ENCODE results near the gene KCNMA1.

KCNMA1 gene

GRCh38 chr10:77393411-77393810, 244.2 kb downstream of the KCNMA1 start:
- Histone ChIP-seq H3K18ac (ENCODE audit: low read length) (no peak overlapping the region), H4K8ac (ENCODE audit: low read depth, low read length) (no peak overlapping the region), H4K5ac (ENCODE audit: low read length) (no peak overlapping the region), H3K36me3 (ENCODE audit: control insufficient read depth, insufficient read depth, low read length) (no peaks in the 10 kb centered on the region), H3K79me2 (ENCODE audit: control insufficient read depth, insufficient read depth, low read length) (no peaks in the 10 kb centered on the region), H2AK5ac (ENCODE audit: low read length) (no peak overlapping the region), H3K23ac (ENCODE audit: low read length) (no peak overlapping the region), H3K27ac (ENCODE audit: low read depth, low read length) (no peak overlapping the region), H2BK120ac (ENCODE audit: low read depth, low read length) (no peak overlapping the region), H3K4ac (ENCODE audit: low read depth, low read length) (no peak overlapping the region), H3K4me2 (ENCODE audit: low read length) (no peak overlapping the region), H3K56ac (ENCODE audit: low read length) (no peak overlapping the region), H3K27me3 (ENCODE audit: insufficient read depth, low read length, poor library complexity) (no peaks in the 10 kb centered on the region), H3K79me1 (ENCODE audit: low read length) (no peaks in the 10 kb centered on the region), H2BK5ac (ENCODE audit: low read length) (no peak overlapping the region), H2BK15ac (replicated peaks; ENCODE audit: low read depth) (no peak overlapping the region), H3K9ac (ENCODE audit: low read length) (no peak overlapping the region), H3K4me3 (ENCODE audit: low read length) (no peak overlapping the region), H3K4me1 (ENCODE audit: control insufficient read depth, low read depth, low read length) (no peaks in the 10 kb centered on the region)
- DNase-seq = no peak
- no CpG with 5 or more reads among the region's 3 CpGs for WGBS (ENCODE audit: extremely low coverage, insufficient coverage, low lambda C conversion rate)

GRCh38 chr10:77392851-77393250, 244.8 kb downstream of the KCNMA1 start:
- Histone ChIP-seq H3K23ac (ENCODE audit: low read length) (no peak overlapping the region), H4K5ac (ENCODE audit: low read length) (no peak overlapping the region), H3K9ac (ENCODE audit: low read length) (no peak overlapping the region), H3K79me1 (ENCODE audit: low read length) (no peaks in the 10 kb centered on the region), H2BK15ac (replicated peaks; ENCODE audit: low read depth) (no peak overlapping the region), H3K27ac (ENCODE audit: low read depth, low read length) (no peak overlapping the region), H3K18ac (ENCODE audit: low read length) (no peak overlapping the region), H4K8ac (ENCODE audit: low read depth, low read length) (no peak overlapping the region), H2AK5ac (ENCODE audit: low read length) (no peak overlapping the region), H3K27me3 (ENCODE audit: insufficient read depth, low read length, poor library complexity) (no peaks in the 10 kb centered on the region), H3K4me3 (ENCODE audit: low read length) (no peak overlapping the region), H3K56ac (ENCODE audit: low read length) (no peak overlapping the region), H3K36me3 (ENCODE audit: control insufficient read depth, insufficient read depth, low read length) (no peaks in the 10 kb centered on the region), H3K4ac (ENCODE audit: low read depth, low read length) (no peak overlapping the region), H2BK120ac (ENCODE audit: low read depth, low read length) (no peak overlapping the region), H3K4me1 (ENCODE audit: control insufficient read depth, low read depth, low read length) (no peaks in the 10 kb centered on the region), H2BK5ac (ENCODE audit: low read length) (no peak overlapping the region), H3K79me2 (ENCODE audit: control insufficient read depth, insufficient read depth, low read length) (no peaks in the 10 kb centered on the region), H3K4me2 (ENCODE audit: low read length) (no peak overlapping the region)
- no CpG with 5 or more reads among the region's 6 CpGs for WGBS (ENCODE audit: extremely low coverage, insufficient coverage, low lambda C conversion rate)
- DNase-seq = no peak

GRCh38 chr10:77392236-77392721, 245.3 kb downstream of the KCNMA1 start:
- H4K8ac ChIP-seq (ENCODE audit: low read depth, low read length) = no peak overlapping the region
- no peaks in the 10 kb centered on the region for H3K36me3 ChIP-seq (ENCODE audit: control insufficient read depth, insufficient read depth, low read length)
- WGBS (ENCODE audit: extremely low coverage, insufficient coverage, low lambda C conversion rate) = no CpG with 5 or more reads among the region's 2 CpGs
- H2BK15ac ChIP-seq (replicated peaks; ENCODE audit: low read depth) = no peak overlapping the region
- H3K79me2 ChIP-seq (ENCODE audit: control insufficient read depth, insufficient read depth, low read length) = no peaks in the 10 kb centered on the region
- no peak overlapping the region for H3K56ac ChIP-seq (ENCODE audit: low read length)
- H3K27ac ChIP-seq (ENCODE audit: low read depth, low read length) = no peak overlapping the region
- no peak overlapping the region for H2BK5ac ChIP-seq (ENCODE audit: low read length)
- no peaks in the 10 kb centered on the region for H3K79me1 ChIP-seq (ENCODE audit: low read length)
- H2AK5ac ChIP-seq (ENCODE audit: low read length) = no peak overlapping the region
- no peak overlapping the region for H3K4ac ChIP-seq (ENCODE audit: low read depth, low read length)
- H3K4me3 ChIP-seq (ENCODE audit: low read length) = no peak overlapping the region
- no peaks in the 10 kb centered on the region for H3K4me1 ChIP-seq (ENCODE audit: control insufficient read depth, low read depth, low read length)
- H3K4me2 ChIP-seq (ENCODE audit: low read length) = no peak overlapping the region
- no peak overlapping the region for H3K18ac ChIP-seq (ENCODE audit: low read length)
- H4K5ac ChIP-seq (ENCODE audit: low read length) = no peak overlapping the region
- no peak overlapping the region for H3K23ac ChIP-seq (ENCODE audit: low read length)
- H2BK120ac ChIP-seq (ENCODE audit: low read depth, low read length) = no peak overlapping the region
- no peaks in the 10 kb centered on the region for H3K27me3 ChIP-seq (ENCODE audit: insufficient read depth, low read length, poor library complexity)
- H3K9ac ChIP-seq (ENCODE audit: low read length) = no peak overlapping the region
- DNase-seq = no peak

GRCh38 chr10:77391605-77392235, 245.9 kb downstream of the KCNMA1 start:
- no peak overlapping the region for H3K4ac ChIP-seq (ENCODE audit: low read depth, low read length)
- peak; percentile 94 for DNase-seq
- H3K23ac ChIP-seq (ENCODE audit: low read length) = no peak overlapping the region
- no peaks in the 10 kb centered on the region for H3K4me1 ChIP-seq (ENCODE audit: control insufficient read depth, low read depth, low read length)
- H3K79me2 ChIP-seq (ENCODE audit: control insufficient read depth, insufficient read depth, low read length) = no peaks in the 10 kb centered on the region
- H2BK120ac ChIP-seq (ENCODE audit: low read depth, low read length) = no peak overlapping the region
- H3K18ac ChIP-seq (ENCODE audit: low read length) = no peak overlapping the region
- H3K4me3 ChIP-seq (ENCODE audit: low read length) = no peak overlapping the region
- H4K8ac ChIP-seq (ENCODE audit: low read depth, low read length) = no peak overlapping the region
- no peaks in the 10 kb centered on the region for H3K36me3 ChIP-seq (ENCODE audit: control insufficient read depth, insufficient read depth, low read length)
- no peaks in the 10 kb centered on the region for H3K27me3 ChIP-seq (ENCODE audit: insufficient read depth, low read length, poor library complexity)
- H2BK5ac ChIP-seq (ENCODE audit: low read length) = no peak overlapping the region
- no peak overlapping the region for H4K5ac ChIP-seq (ENCODE audit: low read length)
- no peak overlapping the region for H3K4me2 ChIP-seq (ENCODE audit: low read length)
- H3K27ac ChIP-seq (ENCODE audit: low read depth, low read length) = no peak overlapping the region
- WGBS (ENCODE audit: extremely low coverage, insufficient coverage, low lambda C conversion rate) = no CpG with 5 or more reads among the region's 12 CpGs
- peak overlapping the region; percentile 12 for H3K9ac ChIP-seq (ENCODE audit: low read length)
- no peaks in the 10 kb centered on the region for H3K79me1 ChIP-seq (ENCODE audit: low read length)
- no peak overlapping the region for H2AK5ac ChIP-seq (ENCODE audit: low read length)
- H2BK15ac ChIP-seq (replicated peaks; ENCODE audit: low read depth) = no peak overlapping the region
- H3K56ac ChIP-seq (ENCODE audit: low read length) = peak overlapping the region; percentile 22

- H3K4me1 ChIP-seq (ENCODE audit: control insufficient read depth, low read depth, low read length) = no peaks in the 10 kb centered on the region
- no peak overlapping the region for H3K27ac ChIP-seq (ENCODE audit: low read depth, low read length)
- DNase-seq = peak; percentile 50
These were observed 247.1 kb downstream of the KCNMA1 start for GRCh38 chr10:77390481-77390891.

GRCh38 chr10:77388571-77389100, 249.0 kb downstream of the KCNMA1 start:
- no peak overlapping the region for H3K4me2 ChIP-seq (ENCODE audit: low read length)
- H4K5ac ChIP-seq (ENCODE audit: low read length) = no peak overlapping the region
- no peak overlapping the region for H2BK120ac ChIP-seq (ENCODE audit: low read depth, low read length)
- no peak overlapping the region for H3K9ac ChIP-seq (ENCODE audit: low read length)
- no peaks in the 10 kb centered on the region for H3K79me1 ChIP-seq (ENCODE audit: low read length)
- H3K27me3 ChIP-seq (ENCODE audit: insufficient read depth, low read length, poor library complexity) = no peaks in the 10 kb centered on the region
- H3K4me3 ChIP-seq (ENCODE audit: low read length) = no peak overlapping the region
- no peak overlapping the region for H3K23ac ChIP-seq (ENCODE audit: low read length)
- no peak overlapping the region for H3K4ac ChIP-seq (ENCODE audit: low read depth, low read length)
- H4K8ac ChIP-seq (ENCODE audit: low read depth, low read length) = no peak overlapping the region
- H3K36me3 ChIP-seq (ENCODE audit: control insufficient read depth, insufficient read depth, low read length) = no peaks in the 10 kb centered on the region
- H3K18ac ChIP-seq (ENCODE audit: low read length) = no peak overlapping the region
- no peak overlapping the region for H3K56ac ChIP-seq (ENCODE audit: low read length)
- H3K4me1 ChIP-seq (ENCODE audit: control insufficient read depth, low read depth, low read length) = no peaks in the 10 kb centered on the region
- no peak overlapping the region for H2BK15ac ChIP-seq (replicated peaks; ENCODE audit: low read depth)
- no peak for DNase-seq
- H3K79me2 ChIP-seq (ENCODE audit: control insufficient read depth, insufficient read depth, low read length) = no peaks in the 10 kb centered on the region
- H3K27ac ChIP-seq (ENCODE audit: low read depth, low read length) = no peak overlapping the region
- no peak overlapping the region for H2BK5ac ChIP-seq (ENCODE audit: low read length)
- no peak overlapping the region for H2AK5ac ChIP-seq (ENCODE audit: low read length)
- WGBS (ENCODE audit: extremely low coverage, insufficient coverage, low lambda C conversion rate) = no CpG with 5 or more reads among the region's 2 CpGs

More at GRCh38 chr10:77390481-77390891, 247.1 kb downstream of the KCNMA1 start:
- Histone ChIP-seq H3K4me2 (ENCODE audit: low read length) (no peak overlapping the region), H3K79me2 (ENCODE audit: control insufficient read depth, insufficient read depth, low read length) (no peaks in the 10 kb centered on the region), H2BK15ac (replicated peaks; ENCODE audit: low read depth) (no peak overlapping the region), H3K4me3 (ENCODE audit: low read length) (no peak overlapping the region), H3K79me1 (ENCODE audit: low read length) (no peaks in the 10 kb centered on the region), H2AK5ac (ENCODE audit: low read length) (no peak overlapping the region), H3K23ac (ENCODE audit: low read length) (no peak overlapping the region), H3K36me3 (ENCODE audit: control insufficient read depth, insufficient read depth, low read length) (no peaks in the 10 kb centered on the region), H3K18ac (ENCODE audit: low read length) (no peak overlapping the region), H3K27me3 (ENCODE audit: insufficient read depth, low read length, poor library complexity) (no peaks in the 10 kb centered on the region), H4K8ac (ENCODE audit: low read depth, low read length) (no peak overlapping the region), H2BK120ac (ENCODE audit: low read depth, low read length) (no peak overlapping the region), H2BK5ac (ENCODE audit: low read length) (no peak overlapping the region), H3K9ac (ENCODE audit: low read length) (no peak overlapping the region), H3K4ac (ENCODE audit: low read depth, low read length) (no peak overlapping the region), H3K56ac (ENCODE audit: low read length) (no peak overlapping the region), H4K5ac (ENCODE audit: low read length) (no peak overlapping the region)
- WGBS (ENCODE audit: extremely low coverage, insufficient coverage, low lambda C conversion rate) = no CpG with 5 or more reads among the region's 2 CpGs

Data from mesendoderm (in vitro differentiated cells).